GM19328 (cell line): ENCODE measurements around the gene PTPRCAP.

Experiments
- ATAC-seq: cut with Tn5 transposase; IDR thresholded peaks from one replicate; pipeline ENCODE4 v1.9.1; 2021; ENCODE audit warnings: mild to moderate bottlenecking, moderate library complexity; ENCODE audit not compliant: unreplicated experiment

Gene PTPRCAP

GRCh38 chr11:67441731-67442351, 4.4 kb upstream of the PTPRCAP start:
- no peak for ATAC-seq

DNA sequence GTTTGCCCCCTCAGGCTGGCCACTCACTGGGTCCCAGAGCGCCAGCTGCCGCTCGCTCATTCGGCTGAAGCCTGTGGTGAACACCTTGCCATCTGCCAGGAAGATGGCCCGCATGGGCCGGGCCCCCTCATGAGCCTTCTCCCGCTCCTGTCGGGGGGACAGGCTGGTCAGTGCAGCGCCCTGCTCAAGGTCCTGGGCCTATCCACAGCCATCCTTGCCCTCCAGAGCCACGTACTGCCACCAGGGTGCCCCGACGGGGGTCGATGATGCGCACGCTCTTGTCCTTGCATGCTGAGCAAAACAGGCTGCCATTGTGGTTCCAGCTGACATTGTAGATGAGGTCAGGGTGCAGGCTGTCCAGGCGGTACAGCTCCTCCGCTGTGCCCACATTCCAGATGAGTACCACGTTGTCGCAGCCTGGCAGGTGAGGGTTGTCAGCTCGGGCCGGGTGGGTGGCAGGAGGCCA, 3.6 kb upstream of the PTPRCAP start:
- no peak for ATAC-seq

DNA sequence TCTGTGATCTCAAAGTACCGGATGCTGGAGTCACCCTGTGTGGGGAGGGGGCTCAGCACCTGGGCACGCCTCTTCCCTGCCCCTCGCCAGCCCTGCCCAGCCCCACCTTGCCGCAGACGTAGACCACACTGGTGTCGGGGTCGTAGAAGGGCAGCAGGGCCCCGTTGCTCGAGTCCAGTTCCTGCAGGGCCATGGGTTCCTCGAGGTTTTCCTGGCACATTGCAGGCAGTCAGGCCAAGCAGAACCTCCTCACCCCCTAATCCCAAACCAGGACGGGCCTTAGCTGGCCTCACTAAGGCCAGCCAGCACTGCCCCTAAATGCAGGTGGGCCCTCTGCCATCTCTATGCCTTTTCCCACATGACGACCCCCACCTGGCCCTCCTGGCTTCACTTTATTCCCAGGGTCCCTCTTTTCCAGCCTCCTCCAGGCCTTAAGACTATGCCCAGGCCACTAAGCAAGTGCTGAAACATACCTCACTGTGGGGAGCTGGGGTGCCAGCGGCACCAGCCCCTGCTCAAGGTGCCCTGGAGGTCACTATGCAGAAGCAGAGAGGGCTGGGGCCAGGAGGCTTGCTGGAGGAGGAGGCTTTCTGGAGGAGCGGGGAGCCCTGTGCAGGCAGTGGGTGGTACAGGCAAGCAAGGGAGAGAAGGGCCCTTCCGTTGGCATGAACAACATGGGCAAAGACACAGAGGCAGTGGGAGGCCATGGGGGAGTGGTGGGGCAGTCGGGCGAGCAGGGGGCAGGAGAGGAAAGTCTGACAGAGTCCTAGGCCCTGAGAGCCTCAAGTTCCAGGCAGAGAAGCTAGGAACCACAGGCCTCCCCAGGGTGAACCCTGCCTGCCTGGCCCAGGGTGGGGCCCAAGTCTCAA, 3.0 kb upstream of the PTPRCAP start:
- ATAC-seq = no peak

DNA sequence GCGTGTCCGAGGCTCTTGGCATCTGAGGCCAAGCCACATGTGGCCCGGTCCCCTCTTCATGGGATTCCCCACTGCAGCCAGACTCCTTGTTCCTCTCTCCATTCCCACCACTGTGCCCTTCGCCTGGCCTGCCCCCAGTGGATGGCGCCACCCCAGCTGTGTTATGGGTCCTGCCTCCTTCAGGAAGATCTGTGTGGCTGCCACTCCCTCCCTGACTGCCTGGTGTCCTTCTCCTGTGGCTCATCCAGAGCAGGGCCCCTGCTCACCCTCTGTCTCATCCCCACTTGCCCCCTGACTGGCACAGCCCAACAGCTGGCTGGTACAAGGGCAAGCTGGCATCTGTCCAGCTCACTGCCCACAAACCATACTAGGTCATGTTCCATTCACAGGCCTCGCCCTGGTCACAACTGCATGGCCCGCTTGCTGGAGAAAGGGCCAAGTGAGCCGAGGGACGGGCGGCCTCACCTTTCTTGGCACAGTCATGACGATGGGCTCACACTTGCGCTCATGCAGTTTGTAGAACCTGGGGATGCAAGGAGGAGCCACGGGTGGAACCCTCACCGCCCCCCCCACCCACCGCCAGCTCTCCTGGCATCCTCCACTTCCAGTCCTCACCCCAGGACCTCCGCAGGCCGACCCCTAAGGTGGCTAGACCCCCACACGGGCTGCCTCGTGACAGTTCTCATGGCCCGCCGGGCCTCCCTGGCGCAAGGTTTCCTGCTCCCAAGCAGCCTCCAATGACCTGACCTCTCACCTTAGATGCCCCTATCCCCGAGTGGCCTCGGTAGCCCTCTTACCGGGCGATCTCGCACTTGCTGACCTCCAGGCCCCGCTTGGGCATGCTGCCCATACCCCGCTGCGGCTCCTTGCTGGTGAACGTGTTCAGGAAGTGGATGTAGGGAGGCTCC, 2.1 kb upstream of the PTPRCAP start:
- no peak for ATAC-seq

GRCh38 chr11:67438158-67438902, 848 bp upstream of the PTPRCAP start:
- no peak for ATAC-seq

DNA sequence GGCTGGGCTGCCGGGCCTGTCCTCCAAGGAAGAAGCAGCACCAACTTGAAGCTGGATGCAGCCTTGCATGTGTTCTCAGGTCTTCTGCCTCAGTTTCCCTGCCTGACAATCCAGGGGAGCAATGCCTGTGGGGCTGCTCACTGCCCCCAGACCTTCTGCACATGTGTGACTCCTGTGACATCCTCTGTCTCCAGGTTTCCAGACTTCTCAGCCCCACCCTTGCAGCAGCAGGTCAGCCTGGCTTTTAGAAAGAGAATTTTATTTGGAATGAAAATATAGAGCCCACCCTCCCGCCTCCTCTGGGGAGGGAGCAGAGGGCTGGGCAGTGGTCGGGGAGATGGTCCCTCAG, 301 bp upstream of the PTPRCAP start:
- no peak for ATAC-seq

DNA sequence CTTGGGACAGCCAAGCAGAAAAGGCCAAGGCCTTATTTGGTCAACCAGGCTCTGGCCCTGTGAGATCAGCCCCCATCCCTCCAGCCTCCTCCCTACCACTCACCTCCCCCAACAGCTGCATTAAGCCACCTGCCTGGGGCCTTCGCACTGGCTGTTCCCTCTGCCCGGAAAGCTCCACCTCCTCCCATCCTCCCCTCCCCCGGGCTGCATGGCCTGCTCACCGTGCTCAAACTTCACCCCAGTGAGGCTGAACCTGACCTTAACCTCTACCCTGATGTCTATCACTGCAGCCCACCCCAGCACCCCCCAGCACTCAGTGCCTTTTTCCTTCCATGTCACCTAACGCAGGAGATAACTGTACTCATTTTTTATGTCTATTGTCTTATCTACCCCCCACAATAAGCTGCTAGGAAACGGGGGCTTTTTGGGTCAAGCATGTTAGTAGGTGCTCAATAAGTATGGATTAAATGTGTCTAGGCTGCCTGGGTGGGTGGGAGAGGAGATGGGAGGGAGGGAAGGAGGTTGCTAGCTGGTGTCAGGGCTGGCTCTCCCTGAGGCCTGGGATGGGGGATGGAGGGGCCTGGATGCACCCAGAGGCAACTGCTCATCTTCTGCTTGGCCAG, 912 bp downstream of the PTPRCAP start:
- ATAC-seq = peak; percentile 35

DNA sequence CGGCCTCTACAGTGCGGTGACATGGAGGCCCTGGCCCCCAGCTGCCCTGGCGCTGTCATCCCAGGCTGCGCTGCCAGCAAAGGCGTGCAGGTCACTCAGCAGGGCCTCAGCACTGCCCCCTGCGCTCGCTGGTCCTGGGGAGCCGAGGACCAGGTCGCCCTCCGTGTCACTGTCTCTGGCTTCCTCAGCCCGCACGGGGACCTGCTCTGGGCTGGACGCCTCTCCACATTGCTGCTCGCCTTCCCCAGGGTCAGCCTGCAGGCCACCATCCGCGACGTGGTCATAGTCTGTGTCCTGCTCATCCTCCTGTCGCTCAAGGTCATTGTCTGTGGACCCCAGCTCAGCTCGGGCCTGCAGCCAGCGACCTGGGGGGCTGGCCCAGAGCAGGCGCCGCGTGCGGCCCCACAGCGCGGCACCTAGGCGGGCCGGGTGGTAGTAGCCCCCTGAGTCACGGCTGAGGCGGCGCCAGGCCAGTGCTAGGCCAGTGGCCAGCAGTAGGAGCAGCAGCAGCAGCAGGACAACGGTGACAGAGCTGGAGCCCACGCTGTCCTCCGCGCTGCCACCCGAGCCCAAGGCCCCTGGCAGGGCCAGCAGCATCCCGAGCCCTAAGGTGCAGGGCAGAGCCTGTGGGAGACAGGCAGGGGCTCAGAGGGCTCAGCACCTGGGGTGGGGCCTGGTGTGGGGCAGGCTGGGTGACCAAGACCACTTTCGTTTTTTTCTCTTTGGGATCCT, 1.6 kb downstream of the PTPRCAP start:
- no peak for ATAC-seq

DNA sequence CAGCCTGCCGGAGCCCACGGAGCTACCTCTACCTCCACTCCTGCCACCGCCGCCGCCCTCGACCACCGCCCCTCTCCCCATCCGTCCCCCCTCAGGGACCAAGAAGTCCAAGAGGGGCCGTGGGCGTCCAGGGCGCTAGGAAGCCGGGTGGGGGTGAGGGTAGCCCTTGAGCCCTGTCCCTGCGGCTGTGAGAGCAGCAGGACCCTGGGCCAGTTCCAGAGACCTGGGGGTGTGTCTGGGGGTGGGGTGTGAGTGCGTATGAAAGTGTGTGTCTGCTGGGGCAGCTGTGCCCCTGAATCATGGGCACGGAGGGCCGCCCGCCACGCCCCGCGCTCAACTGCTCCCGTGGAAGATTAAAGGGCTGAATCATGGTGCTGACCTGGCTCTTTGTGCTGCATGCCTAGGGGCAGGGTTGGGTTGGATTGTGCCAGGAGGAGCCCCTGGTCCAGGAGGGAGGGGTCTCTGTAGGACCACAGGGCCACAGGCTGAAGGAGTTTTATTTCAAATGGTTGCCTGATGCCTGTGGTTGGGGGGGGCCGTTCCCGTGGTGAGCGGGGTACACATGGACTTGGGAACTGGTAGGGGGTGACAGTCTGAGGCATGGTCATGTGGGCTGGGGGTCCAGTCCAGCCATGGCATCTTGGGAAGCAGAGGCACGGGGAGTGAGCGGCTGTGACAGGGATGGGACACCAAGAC, 2.3 kb downstream of the PTPRCAP start:
- no peak for ATAC-seq

DNA sequence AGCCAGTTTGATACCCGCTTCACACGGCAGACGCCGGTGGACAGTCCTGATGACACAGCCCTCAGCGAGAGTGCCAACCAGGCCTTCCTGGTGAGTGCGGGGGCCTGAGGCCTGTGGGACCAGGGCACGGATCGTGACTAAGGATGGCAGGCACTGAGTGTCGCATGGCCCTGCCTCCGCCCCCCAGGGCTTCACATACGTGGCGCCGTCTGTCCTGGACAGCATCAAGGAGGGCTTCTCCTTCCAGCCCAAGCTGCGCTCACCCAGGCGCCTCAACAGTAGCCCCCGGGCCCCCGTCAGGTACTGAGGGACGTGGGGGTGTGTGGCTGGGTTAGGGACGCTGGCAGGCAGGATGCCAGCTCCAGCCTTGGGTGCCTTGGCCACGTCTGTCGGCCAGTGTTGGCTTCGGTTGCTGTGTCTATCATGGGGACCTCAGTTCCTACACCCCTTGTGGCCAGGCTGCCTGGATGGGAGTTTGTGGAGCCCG, 3.0 kb downstream of the PTPRCAP start:
- ATAC-seq = no peak

DNA sequence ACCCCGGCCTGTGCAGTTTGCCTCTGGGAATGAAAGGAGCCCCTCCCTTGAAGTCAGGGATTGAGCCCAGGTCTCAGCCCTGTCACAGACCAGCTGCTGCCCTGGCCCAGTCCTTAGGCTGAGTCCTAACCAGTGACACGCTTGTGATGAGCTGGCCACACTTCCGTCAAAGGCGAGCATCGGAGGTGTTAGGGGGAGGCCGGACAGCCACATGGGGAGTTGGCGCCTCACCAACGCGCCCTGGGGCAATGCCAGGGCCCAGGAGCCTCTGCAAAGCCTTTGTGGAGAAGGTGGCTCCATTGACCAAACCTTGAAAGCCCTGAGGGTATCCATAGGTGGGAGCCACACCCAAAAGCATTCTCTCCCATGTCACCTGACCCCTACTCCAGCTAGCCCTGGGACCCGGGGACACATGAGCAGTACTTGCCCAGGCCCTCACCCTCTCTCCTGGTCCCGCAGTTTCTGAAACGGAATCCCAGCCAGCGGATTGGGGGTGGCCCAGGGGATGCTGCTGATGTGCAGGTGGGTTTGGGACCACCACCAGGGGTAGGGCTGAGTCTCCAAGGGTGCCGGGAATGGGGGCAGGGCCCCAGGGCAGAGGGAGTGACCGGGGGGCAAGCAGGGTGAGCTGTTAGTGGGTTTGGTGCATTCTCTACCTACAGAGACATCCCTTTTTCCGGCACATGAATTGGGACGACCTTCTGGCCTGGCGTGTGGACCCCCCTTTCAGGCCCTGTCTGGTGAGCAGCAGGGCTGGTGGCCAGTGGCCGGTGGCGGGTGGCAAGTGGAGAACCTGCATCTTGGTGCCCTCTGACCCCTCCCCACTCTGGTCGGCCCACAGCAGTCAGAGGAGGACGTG, 3.7 kb downstream of the PTPRCAP start:
- no peak for ATAC-seq

DNA sequence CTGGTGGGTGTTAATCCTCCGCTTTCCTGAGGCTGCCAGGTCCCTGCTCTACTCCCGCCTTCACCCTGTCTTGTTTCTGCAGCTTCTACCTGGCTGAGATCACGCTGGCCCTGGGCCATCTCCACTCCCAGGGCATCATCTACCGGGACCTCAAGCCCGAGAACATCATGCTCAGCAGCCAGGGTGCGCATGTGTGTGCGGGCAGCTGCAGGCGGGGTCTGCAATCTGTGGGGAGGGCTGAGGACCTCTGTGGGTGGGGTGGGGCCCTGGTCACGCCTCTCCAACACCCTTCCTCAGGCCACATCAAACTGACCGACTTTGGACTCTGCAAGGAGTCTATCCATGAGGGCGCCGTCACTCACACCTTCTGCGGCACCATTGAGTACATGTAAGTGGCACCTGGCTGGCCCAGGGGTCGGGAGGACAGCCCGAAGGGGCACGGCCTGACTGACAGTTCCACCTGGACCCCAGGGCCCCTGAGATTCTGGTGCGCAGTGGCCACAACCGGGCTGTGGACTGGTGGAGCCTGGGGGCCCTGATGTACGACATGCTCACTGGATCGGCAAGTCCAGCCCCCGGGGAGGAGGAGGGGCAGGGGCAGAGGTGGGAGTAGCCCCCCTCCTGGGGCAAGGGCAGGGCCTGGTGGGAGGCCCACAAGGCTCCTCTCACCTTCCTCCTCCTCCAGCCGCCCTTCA, 4.7 kb downstream of the PTPRCAP start:
- no peak for ATAC-seq

GRCh38 chr11:67431346-67432249, 5.9 kb downstream of the PTPRCAP start:
- ATAC-seq = no peak

GRCh38 chr11:67429722-67430121, 7.8 kb downstream of the PTPRCAP start:
- no peak for ATAC-seq

DNA sequence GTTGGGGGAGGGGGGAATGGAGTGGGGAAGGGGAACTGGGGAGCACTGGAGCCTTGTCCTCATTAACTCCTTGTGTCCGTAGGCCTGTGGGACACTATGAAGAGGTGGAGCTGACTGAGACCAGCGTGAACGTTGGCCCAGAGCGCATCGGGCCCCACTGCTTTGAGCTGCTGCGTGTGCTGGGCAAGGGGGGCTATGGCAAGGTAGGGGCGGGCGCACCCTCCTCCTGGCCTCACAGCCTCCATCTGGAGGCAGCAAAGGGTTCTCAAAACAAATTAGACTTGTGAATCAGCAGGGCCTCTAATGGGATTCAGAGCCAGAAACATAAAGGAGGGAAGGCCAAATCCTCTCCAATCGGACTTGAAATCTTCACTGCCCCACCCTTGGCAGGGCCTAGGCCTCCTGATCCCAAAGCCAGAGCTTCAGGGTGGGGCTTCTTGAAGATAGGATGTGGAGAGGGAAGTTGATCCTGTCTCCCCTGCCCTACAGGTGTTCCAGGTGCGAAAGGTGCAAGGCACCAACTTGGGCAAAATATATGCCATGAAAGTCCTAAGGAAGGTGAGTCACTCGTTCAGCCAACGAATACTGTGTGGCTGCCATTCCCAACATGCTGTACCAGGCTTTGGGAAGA, 8.3 kb downstream of the PTPRCAP start:
- ATAC-seq = no peak
